SK-N-SH treated with all-trans-retinoic acid at 6 μM for 48 hours (cell line): Measurements from ENCODE around the gene HRG.

Source experiments
- ATAC-seq: fragments of 200-7000 bp; cut with Tn5 transposase; 3 replicates; pipeline ENCODE4 v1.9.1; 2020; ENCODE audit warnings: mild to moderate bottlenecking, moderate library complexity
- ARNTL ChIP-seq: fragments of 450-650 bp; formaldehyde crosslinking; IDR thresholded peaks from 2 replicates; pipeline ENCODE4 v1.5.0; 2020; ENCODE audit warnings: low read depth, mild to moderate bottlenecking, moderate library complexity, borderline replicate concordance
- BACH2 ChIP-seq: fragments of 250-450 bp; sonication (Bioruptor Pico); IDR thresholded peaks from 2 replicates; pipeline ENCODE4 v1.9.0; 2021; ENCODE audit warnings: mild to moderate bottlenecking, borderline replicate concordance
- CREB5 ChIP-seq: fragments of 250-450 bp; sonication (Bioruptor Pico); IDR thresholded peaks from 2 replicates; pipeline ENCODE4 v1.5.1; 2020; ENCODE audit warnings: low read depth, mild to moderate bottlenecking, moderate library complexity
- CSRNP3 ChIP-seq: fragments of 250-450 bp; sonication (Bioruptor Pico); IDR thresholded peaks from 2 replicates; pipeline ENCODE4 v1.5.1; 2021; ENCODE audit warnings: mild to moderate bottlenecking, moderate library complexity
- ESRRG ChIP-seq: fragments of 250-450 bp; sonication (Bioruptor Pico); IDR thresholded peaks from 2 replicates; pipeline ENCODE4 v1.6.1; 2021; ENCODE audit warnings: mild to moderate bottlenecking
- GLIS3 ChIP-seq: fragments of 250-450 bp; sonication (Bioruptor Pico); IDR thresholded peaks from 2 replicates; pipeline ENCODE4 v1.5.0; 2020; ENCODE audit warnings: mild to moderate bottlenecking, moderate library complexity
- ISL1 ChIP-seq: fragments of 250-450 bp; sonication (Bioruptor Pico); IDR thresholded peaks from 2 replicates; pipeline ENCODE4 v2.1.2; 2022; ENCODE audit warnings: mild to moderate bottlenecking, moderate library complexity
- OSR1 ChIP-seq: fragments of 250-450 bp; sonication (Bioruptor Pico); IDR thresholded peaks from 2 replicates; pipeline ENCODE4 v1.8.0; 2022; ENCODE audit warnings: moderate library complexity, mild to moderate bottlenecking, inconsistent platforms
- PATZ1 ChIP-seq: fragments of 250-450 bp; sonication (Bioruptor Pico); IDR thresholded peaks from 2 replicates; pipeline ENCODE4 v1.8.0; 2020; ENCODE audit warnings: mild to moderate bottlenecking, moderate library complexity, borderline replicate concordance
- POU6F1 ChIP-seq: fragments of 250-450 bp; sonication (Bioruptor Pico); IDR thresholded peaks from 2 replicates; pipeline ENCODE4 v1.8.0; 2021; ENCODE audit warnings: low read depth, mild to moderate bottlenecking, moderate library complexity, borderline replicate concordance
- PPARA ChIP-seq: fragments of 250-450 bp; sonication (Bioruptor Pico); IDR thresholded peaks from 2 replicates; pipeline ENCODE4 v1.5.0; 2020; ENCODE audit warnings: mild to moderate bottlenecking, borderline replicate concordance
- RARB ChIP-seq: fragments of 250-450 bp; sonication (Bioruptor Pico); IDR thresholded peaks from 2 replicates; pipeline ENCODE4 v1.8.0; 2021; ENCODE audit warnings: mild to moderate bottlenecking, moderate library complexity
- SNAI2 ChIP-seq: fragments of 250-450 bp; sonication (Bioruptor Pico); IDR thresholded peaks from 2 replicates; pipeline ENCODE4 v1.5.0; 2020; ENCODE audit warnings: mild to moderate bottlenecking, moderate library complexity
- TCF4 ChIP-seq: fragments of 250-450 bp; sonication (Bioruptor Pico); IDR thresholded peaks from 2 replicates; pipeline ENCODE4 v1.8.0; 2021; ENCODE audit warnings: mild to moderate bottlenecking, moderate library complexity, borderline replicate concordance
- TOX ChIP-seq: fragments of 250-450 bp; sonication (Bioruptor Pico); IDR thresholded peaks from 2 replicates; pipeline ENCODE4 v1.8.0; 2021; ENCODE audit warnings: mild to moderate bottlenecking, moderate library complexity, borderline replicate concordance
- TSHZ2 ChIP-seq: fragments of 250-450 bp; sonication (Bioruptor Pico); IDR thresholded peaks from 2 replicates; pipeline ENCODE4 v1.5.0; 2020; ENCODE audit warnings: mild to moderate bottlenecking, moderate library complexity
- ZC3H10 ChIP-seq: fragments of 250-450 bp; sonication (Bioruptor Pico); IDR thresholded peaks from 2 replicates; pipeline ENCODE4 v1.5.1; 2021; ENCODE audit warnings: mild to moderate bottlenecking, moderate library complexity
- ZFP3 ChIP-seq: fragments of 250-450 bp; sonication (Bioruptor Pico); IDR thresholded peaks from 2 replicates; pipeline ENCODE4 v1.5.0; 2020; ENCODE audit warnings: mild to moderate bottlenecking, moderate library complexity
- ZFP30 ChIP-seq: fragments of 450-650 bp; formaldehyde crosslinking; IDR thresholded peaks from 2 replicates; pipeline ENCODE4 v1.5.0; 2022; ENCODE audit warnings: mild to moderate bottlenecking, moderate library complexity
- ZNF565 ChIP-seq: fragments of 450-650 bp; formaldehyde crosslinking; conservative IDR thresholded peaks from 2 replicates; pipeline ENCODE4 v1.5.0; 2020; ENCODE audit warnings: low read depth, mild to moderate bottlenecking, moderate library complexity
- ZNF70 ChIP-seq: fragments of 450-650 bp; formaldehyde crosslinking; IDR thresholded peaks from 2 replicates; pipeline ENCODE4 v1.5.0; 2020; ENCODE audit warnings: mild to moderate bottlenecking, moderate library complexity
- ZNF8 ChIP-seq: fragments of 450-650 bp; formaldehyde crosslinking; IDR thresholded peaks from 2 replicates; pipeline ENCODE4 v1.5.0; 2020; ENCODE audit warnings: mild to moderate bottlenecking, moderate library complexity

The HRG gene

GRCh38 chr3:186696522-186696921 lies 30.7 kb downstream of the HRG start:
- TF ChIP-seq ZFP30 (no peak), OSR1 (CRISPR knock-in tag) (no peak), PATZ1 (no peak), TCF4 (CRISPR knock-in tag) (no peak), RARB (CRISPR knock-in tag) (no peak), ESRRG (CRISPR knock-in tag) (no peak), ZNF8 (no peak), GLIS3 (CRISPR knock-in tag) (no peak), TSHZ2 (CRISPR knock-in tag) (no peak), BACH2 (CRISPR knock-in tag) (no peak), ZNF70 (no peak), ISL1 (CRISPR knock-in tag) (no peak), ZC3H10 (no peak), TOX (CRISPR knock-in tag) (no peak), ZNF565 (CRISPR knock-in tag) (no peak), CSRNP3 (CRISPR knock-in tag) (no peak), SNAI2 (CRISPR knock-in tag) (no peak)
- ATAC-seq: no peak

GRCh38 chr3:186697510-186697909 lies 31.7 kb downstream of the HRG start:
- TF ChIP-seq ZNF565 (CRISPR knock-in tag): no peak
- TF ChIP-seq POU6F1 (CRISPR knock-in tag): no peak
- TF ChIP-seq ZC3H10: no peak
- no peak for TF ChIP-seq BACH2 (CRISPR knock-in tag)
- TF ChIP-seq TCF4 (CRISPR knock-in tag): no peak
- no peak for TF ChIP-seq ARNTL (CRISPR knock-in tag)
- TF ChIP-seq TOX (CRISPR knock-in tag): no peak
- no peak for TF ChIP-seq ZFP30
- TF ChIP-seq CREB5 (CRISPR knock-in tag): no peak
- TF ChIP-seq PPARA (CRISPR knock-in tag): no peak
- no peak for TF ChIP-seq RARB (CRISPR knock-in tag)
- TF ChIP-seq CSRNP3 (CRISPR knock-in tag): no peak
- TF ChIP-seq ESRRG (CRISPR knock-in tag): no peak
- no peak for TF ChIP-seq ISL1 (CRISPR knock-in tag)
- no peak for TF ChIP-seq SNAI2 (CRISPR knock-in tag)
- no peak for TF ChIP-seq ZFP3
- TF ChIP-seq GLIS3 (CRISPR knock-in tag): no peak
- no peak for TF ChIP-seq OSR1 (CRISPR knock-in tag)
- no peak for TF ChIP-seq ZNF70
- no peak for TF ChIP-seq TSHZ2 (CRISPR knock-in tag)
- no peak for ATAC-seq
